ENCODE results near the gene ZNF823. TPM values are rescaled to one million over a fixed set of nuclear protein-coding genes. Genes with fewer than 3 reads are reported as not detected.
A peak's percentile ranks its signal among the peaks of the same experiment; 100 is the strongest.

ZNF823 gene
- total and polyA plus RNA-seq, 2 of the 13 experiments (the other 11 are each of a cell fraction or from before 2014, with no cell fraction given), result 5.7 to 11.7 TPM

DNA sequence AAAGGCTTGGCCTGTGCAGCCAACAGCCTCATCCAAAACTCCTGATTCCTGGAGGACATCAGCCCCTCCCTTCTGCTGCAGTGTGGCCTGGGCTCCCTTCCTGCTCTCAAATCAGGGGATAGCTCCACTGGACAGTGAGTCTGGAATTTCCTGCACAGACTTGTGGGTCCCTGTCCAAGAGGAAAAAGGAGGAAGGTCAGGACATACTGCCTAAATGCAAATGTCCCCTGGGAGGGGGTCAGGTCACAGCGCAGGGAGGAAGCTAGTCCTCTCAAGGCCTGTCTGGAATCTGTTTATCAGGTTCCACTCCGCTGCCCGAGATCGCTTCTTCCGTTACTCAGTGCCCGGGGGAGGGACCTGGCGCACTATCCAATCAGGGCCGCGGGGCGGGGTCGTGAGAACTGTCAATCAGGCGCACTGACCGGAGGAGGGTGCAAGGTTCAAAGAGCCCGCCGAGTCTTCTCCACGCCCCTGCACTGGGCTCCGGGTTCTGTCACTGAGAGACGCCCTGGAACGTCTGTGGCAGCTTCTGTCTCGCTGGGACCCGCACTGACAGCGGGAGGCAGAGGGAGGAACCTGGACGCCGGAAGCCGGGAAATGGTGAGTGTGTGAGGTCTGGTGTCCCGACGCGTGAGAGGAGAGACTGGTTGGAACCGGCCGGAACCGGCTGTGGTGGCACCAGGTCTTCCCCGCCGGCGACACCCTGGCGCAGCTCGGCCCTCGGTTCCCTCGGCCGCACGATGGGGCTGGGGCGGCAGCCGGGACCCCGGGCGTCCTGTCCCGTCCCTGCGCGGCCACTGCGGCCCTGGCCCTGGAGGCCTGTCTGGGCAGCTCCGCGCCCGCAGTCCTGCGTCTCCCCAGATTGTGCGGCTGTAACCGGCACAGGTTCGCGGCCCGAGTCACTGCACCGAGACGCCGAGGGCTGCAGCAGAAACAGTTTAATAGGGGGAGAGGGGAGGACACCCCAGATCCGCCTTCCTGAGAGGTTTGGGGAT, 28.1 kb upstream of the ZNF823 start, which contains the start of gene ZNF441 (continued):
- no peak for TF ChIP-seq ZNF562 (CRISPR knock-in tag; IDR thresholded peaks at IDR 0.05; ENCODE audit: borderline replicate concordance)
- TF ChIP-seq, protein P1, sequence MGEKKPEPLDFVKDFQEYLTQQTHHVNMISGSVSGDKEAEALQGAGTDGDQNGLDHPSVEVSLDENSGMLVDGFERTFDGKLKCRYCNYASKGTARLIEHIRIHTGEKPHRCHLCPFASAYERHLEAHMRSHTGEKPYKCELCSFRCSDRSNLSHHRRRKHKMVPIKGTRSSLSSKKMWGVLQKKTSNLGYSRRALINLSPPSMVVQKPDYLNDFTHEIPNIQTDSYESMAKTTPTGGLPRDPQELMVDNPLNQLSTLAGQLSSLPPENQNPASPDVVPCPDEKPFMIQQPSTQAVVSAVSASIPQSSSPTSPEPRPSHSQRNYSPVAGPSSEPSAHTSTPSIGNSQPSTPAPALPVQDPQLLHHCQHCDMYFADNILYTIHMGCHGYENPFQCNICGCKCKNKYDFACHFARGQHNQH (CRISPR knock-in tag; IDR thresholded peaks at IDR 0.05), result no peak; the same call in none of the 2 replicates
- TF ChIP-seq, protein P2, sequence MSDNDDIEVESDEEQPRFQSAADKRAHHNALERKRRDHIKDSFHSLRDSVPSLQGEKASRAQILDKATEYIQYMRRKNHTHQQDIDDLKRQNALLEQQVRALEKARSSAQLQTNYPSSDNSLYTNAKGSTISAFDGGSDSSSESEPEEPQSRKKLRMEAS (IDR thresholded peaks at IDR 0.05), result 0 out of 2 replicates have a peak, but pooled peaks have one; percentile 38
- TF ChIP-seq ZNF772 (CRISPR knock-in tag; IDR thresholded peaks at IDR 0.05), result peak; percentile 40
- TF ChIP-seq, protein P3, sequence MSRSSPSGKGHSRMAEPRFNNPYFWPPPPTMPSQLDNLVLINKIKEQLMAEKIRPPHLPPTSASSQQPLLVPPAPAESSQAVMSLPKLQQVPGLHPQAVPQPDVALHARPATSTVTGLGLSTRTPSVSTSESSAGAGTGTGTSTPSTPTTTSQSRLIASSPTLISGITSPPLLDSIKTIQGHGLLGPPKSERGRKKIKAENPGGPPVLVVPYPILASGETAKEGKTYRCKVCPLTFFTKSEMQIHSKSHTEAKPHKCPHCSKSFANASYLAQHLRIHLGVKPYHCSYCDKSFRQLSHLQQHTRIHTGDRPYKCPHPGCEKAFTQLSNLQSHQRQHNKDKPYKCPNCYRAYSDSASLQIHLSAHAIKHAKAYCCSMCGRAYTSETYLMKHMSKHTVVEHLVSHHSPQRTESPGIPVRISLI (CRISPR knock-in tag; IDR thresholded peaks at IDR 0.05; ENCODE audit: borderline replicate concordance), result no peak
- TF ChIP-seq, protein P4, sequence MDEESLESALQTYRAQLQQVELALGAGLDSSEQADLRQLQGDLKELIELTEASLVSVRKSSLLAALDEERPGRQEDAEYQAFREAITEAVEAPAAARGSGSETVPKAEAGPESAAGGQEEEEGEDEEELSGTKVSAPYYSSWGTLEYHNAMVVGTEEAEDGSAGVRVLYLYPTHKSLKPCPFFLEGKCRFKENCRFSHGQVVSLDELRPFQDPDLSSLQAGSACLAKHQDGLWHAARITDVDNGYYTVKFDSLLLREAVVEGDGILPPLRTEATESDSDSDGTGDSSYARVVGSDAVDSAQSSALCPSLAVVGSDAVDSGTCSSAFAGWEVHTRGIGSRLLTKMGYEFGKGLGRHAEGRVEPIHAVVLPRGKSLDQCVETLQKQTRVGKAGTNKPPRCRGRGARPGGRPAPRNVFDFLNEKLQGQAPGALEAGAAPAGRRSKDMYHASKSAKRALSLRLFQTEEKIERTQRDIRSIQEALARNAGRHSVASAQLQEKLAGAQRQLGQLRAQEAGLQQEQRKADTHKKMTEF (CRISPR knock-in tag; IDR thresholded peaks at IDR 0.05), result peak; percentile 58
- TF ChIP-seq, protein P5, sequence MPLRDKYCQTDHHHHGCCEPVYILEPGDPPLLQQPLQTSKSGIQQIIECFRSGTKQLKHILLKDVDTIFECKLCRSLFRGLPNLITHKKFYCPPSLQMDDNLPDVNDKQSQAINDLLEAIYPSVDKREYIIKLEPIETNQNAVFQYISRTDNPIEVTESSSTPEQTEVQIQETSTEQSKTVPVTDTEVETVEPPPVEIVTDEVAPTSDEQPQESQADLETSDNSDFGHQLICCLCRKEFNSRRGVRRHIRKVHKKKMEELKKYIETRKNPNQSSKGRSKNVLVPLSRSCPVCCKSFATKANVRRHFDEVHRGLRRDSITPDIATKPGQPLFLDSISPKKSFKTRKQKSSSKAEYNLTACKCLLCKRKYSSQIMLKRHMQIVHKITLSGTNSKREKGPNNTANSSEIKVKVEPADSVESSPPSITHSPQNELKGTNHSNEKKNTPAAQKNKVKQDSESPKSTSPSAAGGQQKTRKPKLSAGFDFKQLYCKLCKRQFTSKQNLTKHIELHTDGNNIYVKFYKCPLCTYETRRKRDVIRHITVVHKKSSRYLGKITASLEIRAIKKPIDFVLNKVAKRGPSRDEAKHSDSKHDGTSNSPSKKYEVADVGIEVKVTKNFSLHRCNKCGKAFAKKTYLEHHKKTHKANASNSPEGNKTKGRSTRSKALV (CRISPR knock-in tag; IDR thresholded peaks at IDR 0.05), result no peak
- TF ChIP-seq SRSF1 (optimal IDR thresholded peaks at IDR 0.05; ENCODE audit: low read depth, low read length), result peak; percentile 22
- TF ChIP-seq, protein P6, sequence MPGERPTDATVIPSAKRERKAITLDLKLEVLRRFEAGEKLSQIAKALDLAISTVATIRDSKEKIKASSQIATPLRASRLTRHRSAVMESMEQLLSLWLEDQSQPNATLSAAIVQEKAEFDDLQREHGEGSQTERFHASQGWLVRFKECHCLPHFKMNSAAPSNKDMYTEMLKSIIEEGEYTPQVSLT (CRISPR knock-in tag; IDR thresholded peaks at IDR 0.05; ENCODE audit: borderline replicate concordance, low read depth), result no peak
- TF ChIP-seq ZSCAN22 (CRISPR knock-in tag; IDR thresholded peaks at IDR 0.05), result no peak
- TF ChIP-seq ZNF496 (CRISPR knock-in tag; IDR thresholded peaks at IDR 0.05; ENCODE audit: insufficient replicate concordance), result no peak
- TF ChIP-seq ZNF790 (CRISPR knock-in tag; IDR thresholded peaks at IDR 0.05; ENCODE audit: borderline replicate concordance), result no peak
- no peak for TF ChIP-seq ZNF326 (CRISPR knock-in tag; IDR thresholded peaks at IDR 0.05; ENCODE audit: borderline replicate concordance)
- no peak for TF ChIP-seq DPF2 (CRISPR knock-in tag; IDR thresholded peaks at IDR 0.05; ENCODE audit: borderline replicate concordance, low read depth)
- TF ChIP-seq, protein P7, sequence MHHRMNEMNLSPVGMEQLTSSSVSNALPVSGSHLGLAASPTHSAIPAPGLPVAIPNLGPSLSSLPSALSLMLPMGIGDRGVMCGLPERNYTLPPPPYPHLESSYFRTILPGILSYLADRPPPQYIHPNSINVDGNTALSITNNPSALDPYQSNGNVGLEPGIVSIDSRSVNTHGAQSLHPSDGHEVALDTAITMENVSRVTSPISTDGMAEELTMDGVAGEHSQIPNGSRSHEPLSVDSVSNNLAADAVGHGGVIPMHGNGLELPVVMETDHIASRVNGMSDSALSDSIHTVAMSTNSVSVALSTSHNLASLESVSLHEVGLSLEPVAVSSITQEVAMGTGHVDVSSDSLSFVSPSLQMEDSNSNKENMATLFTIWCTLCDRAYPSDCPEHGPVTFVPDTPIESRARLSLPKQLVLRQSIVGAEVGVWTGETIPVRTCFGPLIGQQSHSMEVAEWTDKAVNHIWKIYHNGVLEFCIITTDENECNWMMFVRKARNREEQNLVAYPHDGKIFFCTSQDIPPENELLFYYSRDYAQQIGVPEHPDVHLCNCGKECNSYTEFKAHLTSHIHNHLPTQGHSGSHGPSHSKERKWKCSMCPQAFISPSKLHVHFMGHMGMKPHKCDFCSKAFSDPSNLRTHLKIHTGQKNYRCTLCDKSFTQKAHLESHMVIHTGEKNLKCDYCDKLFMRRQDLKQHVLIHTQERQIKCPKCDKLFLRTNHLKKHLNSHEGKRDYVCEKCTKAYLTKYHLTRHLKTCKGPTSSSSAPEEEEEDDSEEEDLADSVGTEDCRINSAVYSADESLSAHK (CRISPR knock-in tag; IDR thresholded peaks at IDR 0.05; ENCODE audit: borderline replicate concordance), result no peak
- TF ChIP-seq ARHGAP35 (CRISPR knock-in tag; IDR thresholded peaks at IDR 0.05; ENCODE audit: borderline replicate concordance), result 0 out of 2 replicates have a peak, but pooled peaks have one; percentile 23
- TF ChIP-seq THYN1 (CRISPR knock-in tag; IDR thresholded peaks at IDR 0.05; ENCODE audit: borderline replicate concordance, low read depth), result peak; percentile 86; the same call in 1 of the 2 replicates
